HFF-Myc (cell line): Measurements from ENCODE around the gene PLEKHA8.

Experiments used
- DNase-seq: peaks from one replicate; pipeline ENCODE4 v3.0.0-alpha.2; 2011; ENCODE audit warnings: low read depth; ENCODE audit errors: extremely low read depth
- H3K4me3 ChIP-seq: replicated peaks from 2 replicates; pipeline ENCODE4 v1.5.1; 2011; ENCODE audit warnings: low read depth, mild to moderate bottlenecking, control low read depth, low read length
- TF ChIP-seq, protein P1 (sequence below): IDR thresholded peaks from 2 replicates; pipeline ENCODE4 v1.5.1; 2012; ENCODE audit warnings: mild to moderate bottlenecking, low read depth, low read length, control low read depth; ENCODE audit errors: missing control alignments

PLEKHA8 gene

DNA sequence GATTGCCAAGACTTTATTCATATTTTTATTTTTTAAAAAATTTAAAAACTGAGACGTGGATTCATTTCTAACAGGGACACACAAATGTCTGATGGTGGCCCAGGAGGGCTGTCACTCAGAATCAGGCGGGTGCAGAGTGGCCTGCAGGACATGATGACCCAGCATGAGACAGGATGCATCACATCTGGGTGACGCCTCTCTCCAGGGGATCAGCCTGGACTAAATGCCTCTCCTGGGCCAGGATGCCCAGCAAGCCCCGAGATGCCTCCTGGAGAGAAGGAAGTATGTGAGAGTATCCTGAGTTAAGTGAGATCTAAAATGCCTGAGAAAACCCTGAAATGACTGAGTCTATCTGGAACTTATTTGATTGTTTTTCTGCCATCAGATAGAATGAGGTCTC, 89.7 kb downstream of the PLEKHA8 start:
- TF ChIP-seq, protein P1, sequence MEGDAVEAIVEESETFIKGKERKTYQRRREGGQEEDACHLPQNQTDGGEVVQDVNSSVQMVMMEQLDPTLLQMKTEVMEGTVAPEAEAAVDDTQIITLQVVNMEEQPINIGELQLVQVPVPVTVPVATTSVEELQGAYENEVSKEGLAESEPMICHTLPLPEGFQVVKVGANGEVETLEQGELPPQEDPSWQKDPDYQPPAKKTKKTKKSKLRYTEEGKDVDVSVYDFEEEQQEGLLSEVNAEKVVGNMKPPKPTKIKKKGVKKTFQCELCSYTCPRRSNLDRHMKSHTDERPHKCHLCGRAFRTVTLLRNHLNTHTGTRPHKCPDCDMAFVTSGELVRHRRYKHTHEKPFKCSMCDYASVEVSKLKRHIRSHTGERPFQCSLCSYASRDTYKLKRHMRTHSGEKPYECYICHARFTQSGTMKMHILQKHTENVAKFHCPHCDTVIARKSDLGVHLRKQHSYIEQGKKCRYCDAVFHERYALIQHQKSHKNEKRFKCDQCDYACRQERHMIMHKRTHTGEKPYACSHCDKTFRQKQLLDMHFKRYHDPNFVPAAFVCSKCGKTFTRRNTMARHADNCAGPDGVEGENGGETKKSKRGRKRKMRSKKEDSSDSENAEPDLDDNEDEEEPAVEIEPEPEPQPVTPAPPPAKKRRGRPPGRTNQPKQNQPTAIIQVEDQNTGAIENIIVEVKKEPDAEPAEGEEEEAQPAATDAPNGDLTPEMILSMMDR = no peak
- H3K4me3 ChIP-seq = no peak overlapping the region
- DNase-seq = no peak

DNA sequence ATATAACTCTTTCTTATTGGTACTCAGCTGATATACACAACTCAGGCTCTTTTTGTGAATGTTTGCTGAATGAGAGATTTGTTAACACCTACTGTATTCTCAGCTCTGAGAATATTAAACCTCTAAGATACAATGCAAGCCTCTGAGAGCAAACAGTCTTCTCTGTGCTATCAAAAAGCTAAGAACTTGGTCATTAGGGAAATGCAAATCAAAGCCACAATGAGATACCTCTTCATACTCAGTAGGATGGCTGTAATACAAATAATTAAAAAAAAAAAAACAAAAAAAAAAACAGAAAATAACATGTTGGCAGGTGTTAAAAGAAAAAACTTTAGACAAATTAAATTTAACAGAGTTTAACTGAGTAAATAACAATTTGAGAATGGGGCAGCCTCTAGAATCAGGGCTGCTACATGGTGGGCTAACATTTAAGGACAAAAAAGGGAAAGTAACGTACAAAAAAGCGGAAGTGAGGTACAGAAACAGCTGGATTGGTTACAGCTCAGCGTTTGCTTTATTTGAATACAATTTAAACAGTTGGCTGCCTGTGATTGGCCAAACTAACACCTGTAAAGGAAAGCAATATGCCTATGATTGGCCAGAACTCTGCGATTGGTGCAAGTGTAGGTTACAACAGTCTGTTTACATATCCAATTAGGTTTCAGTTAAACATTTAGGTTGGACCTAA, 91.8 kb downstream of the PLEKHA8 start:
- H3K4me3 ChIP-seq = no peak overlapping the region
- TF ChIP-seq, protein P1 = no peak
- no peak for DNase-seq

DNA sequence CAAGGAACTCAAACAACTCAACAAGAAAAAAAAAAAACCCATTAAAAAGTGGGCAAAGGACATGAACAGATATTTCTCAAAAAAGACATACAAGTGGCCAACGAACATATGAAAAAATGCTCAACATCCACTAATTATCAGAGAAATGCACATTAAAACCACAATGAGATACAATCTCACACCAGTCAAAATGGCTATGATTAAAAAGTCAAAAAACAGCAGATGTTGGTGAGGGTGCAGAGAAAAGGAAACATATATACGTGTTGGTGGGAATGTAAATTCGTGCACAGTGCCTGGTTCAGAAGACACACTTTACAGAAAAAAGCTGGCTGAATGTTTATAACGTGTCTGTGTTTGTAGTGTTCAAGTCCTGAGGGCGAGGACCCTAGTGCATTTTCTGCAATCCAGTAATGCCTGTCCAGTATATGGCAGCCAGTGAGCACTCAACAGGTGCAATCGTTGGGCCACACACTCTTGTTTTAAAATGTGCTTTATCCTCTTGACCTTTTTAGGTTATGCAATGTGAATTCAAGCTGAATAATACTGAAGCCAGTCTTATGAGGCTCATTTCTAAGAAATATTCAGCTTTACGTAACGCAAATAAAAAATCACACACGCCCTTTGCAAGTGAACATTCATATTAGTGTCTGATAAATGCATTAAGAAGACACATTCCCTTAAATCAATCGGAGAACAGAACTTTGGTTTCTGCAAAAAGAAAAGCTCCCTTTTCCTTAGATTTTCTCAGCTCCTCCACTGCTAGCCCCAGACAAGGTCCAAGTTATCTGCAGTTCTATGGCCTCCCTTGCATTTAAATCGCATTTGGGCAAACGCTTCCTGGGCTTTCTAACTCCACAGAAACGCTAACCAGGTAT, 105.8 kb downstream of the PLEKHA8 start:
- DNase-seq = no peak
- TF ChIP-seq, protein P1 = no peak
- peak overlapping the region; percentile 81 for H3K4me3 ChIP-seq

DNA sequence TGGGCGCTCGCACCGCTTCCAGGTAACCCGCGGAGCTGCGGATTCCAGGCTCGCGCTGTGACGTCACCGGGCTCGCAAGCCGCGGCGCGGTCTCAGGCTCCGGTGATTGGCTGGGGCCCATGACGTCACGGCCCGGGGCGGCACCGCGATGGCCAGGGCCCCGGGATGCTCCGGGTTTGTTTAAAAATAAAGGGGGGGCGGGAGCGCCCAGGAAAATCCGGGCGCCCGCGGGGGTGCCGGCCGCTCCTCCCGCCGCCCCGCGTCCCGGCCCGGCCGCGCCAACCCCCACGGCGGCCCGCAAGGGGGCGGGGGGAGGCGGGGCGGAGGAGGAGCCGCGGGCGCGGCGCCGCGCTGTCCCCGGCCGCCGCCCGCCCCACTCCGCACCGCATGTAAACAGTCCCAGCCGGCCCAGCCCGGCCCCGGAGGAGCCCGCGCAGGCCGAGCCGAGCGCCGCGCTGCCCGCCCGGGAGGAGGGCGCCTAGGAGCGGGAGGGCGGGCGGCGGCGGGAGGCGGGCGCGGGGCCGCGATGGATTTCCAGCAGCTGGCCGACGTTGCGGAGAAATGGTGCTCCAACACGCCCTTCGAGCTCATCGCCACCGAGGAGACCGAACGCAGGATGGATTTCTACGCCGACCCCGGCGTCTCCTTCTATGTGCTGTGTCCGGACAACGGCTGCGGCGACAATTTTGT, 106.5 kb downstream of the PLEKHA8 start, which contains the start of gene MTURN:
Gene MTURN, plus strand, starts transcription at position 376 of the 690 bp plus-strand sequence. Its CDS starts 151 bp downstream, at position 527.
- H3K4me3 ChIP-seq = peak within 1 kb of the TSS; percentile 81
- no peak for DNase-seq
- TF ChIP-seq, protein P1 = no peak

DNA sequence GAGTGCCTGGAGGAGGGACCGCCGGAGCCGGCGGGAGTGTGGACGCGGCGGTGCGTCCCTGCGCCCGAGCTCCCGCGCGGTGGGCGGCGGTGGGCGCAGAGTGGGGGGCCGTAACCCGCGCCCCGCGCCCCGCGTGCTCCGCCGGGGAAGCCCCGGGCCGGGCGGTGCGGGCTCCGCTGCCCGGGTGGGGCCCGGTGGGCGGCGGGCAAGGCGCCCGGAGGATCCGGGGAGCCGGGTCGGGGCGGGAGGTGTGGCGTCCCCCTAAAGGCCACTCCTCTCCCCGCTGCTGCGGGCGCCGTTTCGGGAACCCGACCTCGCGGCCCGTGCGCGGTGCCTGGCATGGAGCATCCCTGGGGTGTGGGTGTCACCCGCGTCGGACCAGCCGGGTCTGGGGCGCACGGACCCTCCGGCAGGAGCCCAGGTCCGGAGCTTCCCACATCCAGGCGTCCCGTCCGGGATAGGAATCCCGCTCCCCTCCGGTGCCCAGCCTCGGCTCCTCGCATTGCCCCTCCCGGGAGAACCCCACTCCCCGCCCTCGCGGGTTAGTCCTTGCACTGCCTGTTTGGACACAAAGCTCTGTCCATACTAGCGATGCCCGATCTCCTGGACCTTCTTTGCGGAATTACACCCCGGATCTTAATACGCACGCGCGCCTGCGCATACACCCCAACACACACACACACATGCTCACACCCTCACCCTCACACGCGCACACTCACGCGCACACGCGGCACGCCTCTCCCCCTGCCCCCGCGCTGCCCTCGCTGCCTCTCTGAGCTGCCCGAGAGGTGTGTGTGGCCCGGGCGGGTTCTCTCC, 107.3 kb downstream of the PLEKHA8 start:
- H3K4me3 ChIP-seq = peak overlapping the region; percentile 81
- TF ChIP-seq, protein P1 = no peak
- no peak for DNase-seq
